Fibroblast of skin of right biceps (primary cell): ENCODE measurements around the gene PRKACB.

Experiments used
- DNase-seq: peaks from one replicate; pipeline ENCODE4 v3.0.0-alpha.2; 2013

The PRKACB gene

GRCh38 chr1:84143796-84144565, at the start of gene PRKACB:
TSS of gene PRKACB (plus strand) at chr1:84144271. CDS start at chr1:84144362, 91 bp downstream.
- DNase-seq, result peak; percentile 64

GRCh38 chr1:84095308-84095707, 48.8 kb upstream of the PRKACB start:
- no peak for DNase-seq

- peak; percentile 40 for DNase-seq
Observed at GRCh38 chr1:84096176-84096575, 47.9 kb upstream of the PRKACB start.

- no peak for DNase-seq
Observed at GRCh38 chr1:84101204-84101603, 42.9 kb upstream of the PRKACB start.

GRCh38 chr1:84103197-84103992, 40.7 kb upstream of the PRKACB start:
- DNase-seq, result peak; percentile 90

GRCh38 chr1:84107538-84107937, 36.5 kb upstream of the PRKACB start:
- DNase-seq, result peak; percentile 85

GRCh38 chr1:84107955-84108354, 36.1 kb upstream of the PRKACB start:
- no peak for DNase-seq

- DNase-seq, result no peak
Observed at GRCh38 chr1:84108900-84109578, 35.0 kb upstream of the PRKACB start.

- no peak for DNase-seq
Observed at GRCh38 chr1:84110629-84111028, 33.4 kb upstream of the PRKACB start.

GRCh38 chr1:84116558-84116957, 27.5 kb upstream of the PRKACB start:
- DNase-seq, result no peak

- peak; percentile 62 for DNase-seq
Observed at GRCh38 chr1:84117868-84118267, 26.2 kb upstream of the PRKACB start.

- DNase-seq, result no peak
Observed at GRCh38 chr1:84121360-84121759, 22.7 kb upstream of the PRKACB start.

GRCh38 chr1:84122780-84123382, 21.2 kb upstream of the PRKACB start:
- DNase-seq, result peak; percentile 54

GRCh38 chr1:84133479-84133878, 10.6 kb upstream of the PRKACB start:
- DNase-seq, result no peak

- no peak for DNase-seq
Observed at GRCh38 chr1:84135341-84135740, 8.7 kb upstream of the PRKACB start.

- no peak for DNase-seq
Observed at GRCh38 chr1:84141182-84142003, 2.7 kb upstream of the PRKACB start.

GRCh38 chr1:84145068-84145467, 997 bp downstream of the PRKACB start:
- DNase-seq, result no peak

GRCh38 chr1:84146411-84147032, 2.5 kb downstream of the PRKACB start:
- peak; percentile 61 for DNase-seq

GRCh38 chr1:84148758-84149157, 4.7 kb downstream of the PRKACB start:
- no peak for DNase-seq

- DNase-seq, result no peak
Observed at GRCh38 chr1:84152649-84153056, 8.6 kb downstream of the PRKACB start.

GRCh38 chr1:84155517-84155916, 11.4 kb downstream of the PRKACB start:
- no peak for DNase-seq

- peak; percentile 93 for DNase-seq
Observed at GRCh38 chr1:84156210-84156621, 12.1 kb downstream of the PRKACB start.
